Suppressor macrophage treated with lipopolysaccharide for 1 hour (primary cell): ENCODE data around the gene CHRND.

Experiments used
- DNase-seq, 3 donors: peaks; one replicate each; pipeline ENCODE4 v3.0.0-alpha.2; 2020 to 2022

Gene CHRND

GRCh38 chr2:232504438-232504837 is 21.5 kb upstream of the CHRND start:
- DNase-seq = no peak

- no peak for DNase-seq
These were observed 20.1 kb upstream of the CHRND start for GRCh38 chr2:232505856-232506255.

GRCh38 chr2:232506709-232507108 is 19.3 kb upstream of the CHRND start:
- DNase-seq = no peak

- no peak for DNase-seq
These were observed 17.7 kb upstream of the CHRND start for GRCh38 chr2:232508251-232508650.

GRCh38 chr2:232511336-232511890 is 14.5 kb upstream of the CHRND start:
- no peak for DNase-seq

GRCh38 chr2:232512602-232513001 is 13.4 kb upstream of the CHRND start:
- DNase-seq = no peak

- no peak for DNase-seq
These were observed 12.6 kb upstream of the CHRND start for GRCh38 chr2:232513353-232513752.

GRCh38 chr2:232515639-232516038 is 10.3 kb upstream of the CHRND start:
- DNase-seq = peak in 1 of 3 donors; percentile 6

GRCh38 chr2:232516551-232516950 is 9.4 kb upstream of the CHRND start:
- DNase-seq = no peak

GRCh38 chr2:232518844-232519243 is 7.1 kb upstream of the CHRND start:
- DNase-seq = no peak

GRCh38 chr2:232519581-232520438 is 6.2 kb upstream of the CHRND start, which contains the start of gene PRSS56:
Gene PRSS56 (plus strand): TSS chr2:232520388. CDS start chr2:232520599, 211 bp downstream.
- DNase-seq = no peak

- no peak for DNase-seq
These were observed 5.5 kb upstream of the CHRND start for GRCh38 chr2:232520489-232520888.

- DNase-seq = no peak
These were observed 4.9 kb upstream of the CHRND start for GRCh38 chr2:232521098-232521497.

- peak; percentile 54 to 86 (median 72) for DNase-seq
These were observed 3.9 kb upstream of the CHRND start for GRCh38 chr2:232521959-232522622.

- no peak for DNase-seq
These were observed 3.1 kb upstream of the CHRND start for GRCh38 chr2:232522623-232523401.

- no peak for DNase-seq
These were observed 2.6 kb upstream of the CHRND start for GRCh38 chr2:232523402-232523681.

- peak; percentile 45 to 61 (median 50) for DNase-seq
These were observed 2.0 kb upstream of the CHRND start for GRCh38 chr2:232523682-232524597.

- DNase-seq = no peak
These were observed 1.2 kb upstream of the CHRND start for GRCh38 chr2:232524771-232525170.

- no peak for DNase-seq
These were observed 761 bp upstream of the CHRND start for GRCh38 chr2:232525199-232525598.

- DNase-seq = no peak
These were observed 497 bp downstream of the CHRND start for GRCh38 chr2:232526372-232526941.

GRCh38 chr2:232527905-232528470 is 2.0 kb downstream of the CHRND start:
- DNase-seq = no peak
